IMR-90 (cell line): ENCODE measurements around the gene NPAS1. TPM values are rescaled to one million over a fixed set of nuclear protein-coding genes. Genes with fewer than 3 reads are reported as not detected.

Experiments used
- ATAC-seq: fragments of 200-7000 bp; cut with Tn5 transposase; 2 replicates; pipeline ENCODE4 v1.9.1; 2020; ENCODE audit warnings: low read depth, mild to moderate bottlenecking, moderate library complexity
- BruUV-seq: library from RNA; stranded (reverse); fragments of 400-500 nt; replicated peaks from 2 replicates; lab custom pipeline; 2021; lab: Mats Ljungman, UMichigan
- CTCF ChIA-PET: fragments of 300-600 bp; formaldehyde crosslinking; extraction: SDS; loops from one replicate; lab custom pipeline; 2021; ENCODE audit warnings: antibody characterized with exemption; lab: Yijun Ruan, JAX
- POLR2A ChIA-PET: fragments of 300-600 bp; sonication (Branson Sonifier 250); formaldehyde crosslinking; loops from one replicate; lab custom pipeline; 2022; ENCODE audit warnings: antibody characterized with exemption; ENCODE audit not compliant: unreplicated experiment; lab: Charles Lee
- DNase-seq: peaks from one replicate; pipeline ENCODE4 v3.0.0; 2013
- H2AFZ ChIP-seq: replicated peaks from 2 replicates; pipeline ENCODE3; 2013; ENCODE audit warnings: low read length, mild to moderate bottlenecking; ENCODE audit not compliant: poor library complexity
- H2AK5ac ChIP-seq: 2 replicates; pipeline ENCODE4 v1.6.1; 2013; ENCODE audit warnings: low read depth, low read length, inconsistent platforms
- H2AK9ac ChIP-seq: replicated peaks from 2 replicates; pipeline ENCODE3; 2013; ENCODE audit warnings: mild to moderate bottlenecking, low read depth, low read length, moderate library complexity; ENCODE audit not compliant: poor library complexity
- H2BK120ac ChIP-seq: 2 replicates; pipeline ENCODE4 v1.6.1; 2013; ENCODE audit warnings: low read depth, low read length, inconsistent platforms
- H2BK15ac ChIP-seq: 3 replicates; pipeline ENCODE4 v1.6.1; 2013; ENCODE audit warnings: low read depth, low read length, inconsistent platforms
- H2BK20ac ChIP-seq: 2 replicates; pipeline ENCODE4 v1.6.1; 2013; ENCODE audit warnings: low read depth, mild to moderate bottlenecking, inconsistent platforms, low read length, moderate library complexity
- H2BK5ac ChIP-seq: 2 replicates; pipeline ENCODE4 v1.6.1; 2013; ENCODE audit warnings: mild to moderate bottlenecking, low read depth, low read length, inconsistent platforms; ENCODE audit not compliant: poor library complexity, severe bottlenecking
- H3K14ac ChIP-seq: replicated peaks from 2 replicates; pipeline ENCODE4 v1.6.1; 2013; ENCODE audit warnings: low read depth, low read length, inconsistent platforms
- H3K18ac ChIP-seq: 2 replicates; pipeline ENCODE4 v1.6.1; 2013; ENCODE audit warnings: low read depth, low read length, control low read depth
- H3K23ac ChIP-seq: 2 replicates; pipeline ENCODE4 v1.6.1; 2013; ENCODE audit warnings: low read depth, low read length, inconsistent platforms
- H3K27ac ChIP-seq: 2 replicates; pipeline ENCODE4 v1.5.1; 2013; ENCODE audit warnings: mild to moderate bottlenecking, control low read depth, low read length; ENCODE audit not compliant: insufficient read depth
- H3K27me3 ChIP-seq: 2 replicates; pipeline ENCODE4 v1.6.1; 2013; ENCODE audit warnings: low read length; ENCODE audit not compliant: control insufficient read depth, insufficient read depth
- H3K36me3 ChIP-seq: 2 replicates; pipeline ENCODE4 v1.6.1; 2013; ENCODE audit warnings: low read length, mixed read lengths; ENCODE audit not compliant: control insufficient read depth, insufficient read depth
- H3K4ac ChIP-seq: 2 replicates; pipeline ENCODE4 v1.6.1; 2013; ENCODE audit warnings: low read depth, low read length, inconsistent platforms
- H3K4me1 ChIP-seq: 2 replicates; pipeline ENCODE4 v1.6.1; 2013; ENCODE audit warnings: low read length, mixed read lengths; ENCODE audit not compliant: control insufficient read depth, insufficient read depth
- H3K4me2 ChIP-seq: 2 replicates; pipeline ENCODE4 v1.6.1; 2013; ENCODE audit warnings: low read depth, mild to moderate bottlenecking, control low read depth, low read length, moderate library complexity
- H3K4me3 ChIP-seq: 2 replicates; pipeline ENCODE4 v1.5.1; 2013; ENCODE audit warnings: low read depth, mild to moderate bottlenecking, control low read depth, low read length, moderate library complexity; ENCODE audit not compliant: insufficient read depth
- H3K56ac ChIP-seq: 2 replicates; pipeline ENCODE4 v1.6.1; 2013; ENCODE audit warnings: low read length, inconsistent platforms; ENCODE audit not compliant: insufficient read depth; ENCODE audit errors: extremely low read depth
- H3K79me1 ChIP-seq, 2 experiments: 2 replicates each; pipeline ENCODE4 v1.6.1; 2013; ENCODE audit warnings: low read length in 2 of 2, inconsistent platforms in 1 of 2, low read depth in 1 of 2
- H3K9ac ChIP-seq: 2 replicates; pipeline ENCODE4 v1.6.1; 2013; ENCODE audit warnings: low read depth, low read length, control low read depth
- H3K9me1 ChIP-seq: 2 replicates; pipeline ENCODE4 v1.6.1; 2013; ENCODE audit warnings: low read length, inconsistent platforms; ENCODE audit not compliant: insufficient read depth
- H3K9me3 ChIP-seq: 2 replicates; pipeline ENCODE4 v1.6.1; 2013; ENCODE audit warnings: low read length; ENCODE audit not compliant: control insufficient read depth, insufficient read depth
- H4K20me1 ChIP-seq: 2 replicates; pipeline ENCODE4 v1.6.1; 2013; ENCODE audit warnings: low read length, inconsistent platforms; ENCODE audit not compliant: insufficient read depth
- H4K5ac ChIP-seq: 2 replicates; pipeline ENCODE4 v1.6.1; 2013; ENCODE audit warnings: mild to moderate bottlenecking, low read depth, low read length, control low read depth
- H4K8ac ChIP-seq, 2 experiments: 2 replicates each; pipeline ENCODE4 v1.6.1; 2013; ENCODE audit warnings: low read depth in 2 of 2, low read length in 2 of 2, control low read depth in 1 of 2, inconsistent platforms in 1 of 2
- H4K91ac ChIP-seq: 2 replicates; pipeline ENCODE4 v1.6.1; 2013; ENCODE audit warnings: low read depth, low read length, inconsistent platforms; ENCODE audit not compliant: insufficient read depth
- BHLHE40 ChIP-seq: fragments of 150-350 bp; IDR thresholded peaks from 2 replicates; pipeline ENCODE4 v1.6.1; 2016; ENCODE audit warnings: mild to moderate bottlenecking, low read depth, low read length
- CEBPB ChIP-seq: IDR thresholded peaks from 2 replicates; pipeline ENCODE4 v1.6.1; 2012; ENCODE audit warnings: low read depth, low read length, improper control_type of control experiment
- CHD1 ChIP-seq: IDR thresholded peaks from 2 replicates; pipeline ENCODE4 v1.6.1; 2012; ENCODE audit warnings: low read depth, low read length, improper control_type of control experiment
- FOS ChIP-seq: fragments of 150-350 bp; IDR thresholded peaks from 2 replicates; pipeline ENCODE4 v1.6.1; 2016; ENCODE audit warnings: low read depth, low read length
- MAFK ChIP-seq: IDR thresholded peaks from 2 replicates; pipeline ENCODE4 v1.6.1; 2012; ENCODE audit warnings: low read depth, low read length, improper control_type of control experiment
- MAZ ChIP-seq: IDR thresholded peaks from 2 replicates; pipeline ENCODE4 v1.6.1; 2012; ENCODE audit warnings: low read depth, mild to moderate bottlenecking, low read length, improper control_type of control experiment, moderate library complexity, borderline replicate concordance
- MXI1 ChIP-seq: IDR thresholded peaks from 2 replicates; pipeline ENCODE4 v1.6.1; 2012; ENCODE audit warnings: low read depth, mild to moderate bottlenecking, low read length, moderate library complexity, borderline replicate concordance
- NFE2L2 ChIP-seq: fragments of 150-350 bp; IDR thresholded peaks from 2 replicates; pipeline ENCODE4 v1.6.1; 2016; ENCODE audit warnings: low read depth, mild to moderate bottlenecking, low read length
- POLR2A ChIP-seq: IDR thresholded peaks from 2 replicates; pipeline ENCODE4 v1.6.1; 2012; ENCODE audit warnings: mild to moderate bottlenecking, low read depth, low read length
- RAD21 ChIP-seq: IDR thresholded peaks from 2 replicates; pipeline ENCODE4 v1.6.1; 2012; ENCODE audit warnings: low read length, improper control_type of control experiment
- RCOR1 ChIP-seq: IDR thresholded peaks from 2 replicates; pipeline ENCODE4 v1.6.1; 2012; ENCODE audit warnings: mild to moderate bottlenecking, low read length, improper control_type of control experiment; ENCODE audit not compliant: insufficient replicate concordance
- RFX5 ChIP-seq: IDR thresholded peaks from 2 replicates; pipeline ENCODE4 v1.8.0; 2012; ENCODE audit warnings: low read depth, mild to moderate bottlenecking, low read length, moderate library complexity
- SMC3 ChIP-seq: fragments of 150-350 bp; IDR thresholded peaks from 2 replicates; pipeline ENCODE4 v1.6.1; 2016; ENCODE audit warnings: low read depth, mild to moderate bottlenecking, antibody characterized with exemption, low read length, moderate library complexity
- WGBS, 2 experiments: methylation state at CpG; one replicate each; pipeline versions ENCODE4 v1.1.5 to v1.1.7; 2013; ENCODE audit warnings: missing lambda C conversion rate in 2 of 2; ENCODE audit not compliant: insufficient read length in 1 of 2; ENCODE audit errors: extremely low coverage in 2 of 2; 5-methylcytosine and 5-hydroxymethylcytosine counted together
- dilution Hi-C: fragments of 300-500 bp; cut with HindIII; formaldehyde crosslinking; loops from one replicate; pipeline ENCODE4 v1.14.3; 2018; ENCODE audit warnings: low sequenced_read_pairs; ENCODE audit not compliant: unreplicated experiment
- in situ Hi-C: fragments of 300-500 bp; cut with MboI; formaldehyde crosslinking; loops from 3 replicates; pipeline ENCODE4 v1.14.3; 2019; ENCODE audit warnings: low sequenced_read_pairs, inconsistent platforms, mixed read lengths
- intact Hi-C: fragments of 100-400 bp; cut with micrococcal nuclease; formaldehyde crosslinking; loops from 2 replicates; pipeline ENCODE4 v1.10.0; 2022
- polyA plus RNA-seq, 3 experiments: library from polyadenylated mRNA; depleted of rRNA; stranded (reverse); fragments of >200 nt; gene quantifications; 2 replicates each; pipeline ENCODE4 v1.2.3, GENCODE V29; 2012; ENCODE audit warnings: low replicate concordance in 1 of 3
- total RNA-seq: library from RNA; depleted of rRNA; stranded (reverse); fragments of >200 nt; gene quantifications from 2 replicates; pipeline ENCODE4 v1.2.3, GENCODE V29; 2012
- TF ChIP-seq, protein P1 (sequence below): fragments of 150-350 bp; IDR thresholded peaks from 2 replicates; pipeline ENCODE4 v1.6.1; 2016; ENCODE audit warnings: low read depth, mild to moderate bottlenecking, low read length, moderate library complexity, borderline replicate concordance
- TF ChIP-seq, protein P2 (sequence below): fragments of 150-350 bp; IDR thresholded peaks from 2 replicates; pipeline ENCODE4 v1.6.1; 2017; ENCODE audit warnings: mild to moderate bottlenecking, antibody characterized with exemption, low read length, low read depth
- TF ChIP-seq, protein P3 (sequence below): conservative IDR thresholded peaks from 2 replicates; pipeline ENCODE4 v1.5.1; 2012; ENCODE audit warnings: mild to moderate bottlenecking, low read depth, low read length, improper control_type of control experiment

The NPAS1 gene
- total and polyA plus RNA-seq, 2 of the 4 experiments (the other 2 are of a cell fraction), result 0.36 to 5.7 TPM

DNA sequence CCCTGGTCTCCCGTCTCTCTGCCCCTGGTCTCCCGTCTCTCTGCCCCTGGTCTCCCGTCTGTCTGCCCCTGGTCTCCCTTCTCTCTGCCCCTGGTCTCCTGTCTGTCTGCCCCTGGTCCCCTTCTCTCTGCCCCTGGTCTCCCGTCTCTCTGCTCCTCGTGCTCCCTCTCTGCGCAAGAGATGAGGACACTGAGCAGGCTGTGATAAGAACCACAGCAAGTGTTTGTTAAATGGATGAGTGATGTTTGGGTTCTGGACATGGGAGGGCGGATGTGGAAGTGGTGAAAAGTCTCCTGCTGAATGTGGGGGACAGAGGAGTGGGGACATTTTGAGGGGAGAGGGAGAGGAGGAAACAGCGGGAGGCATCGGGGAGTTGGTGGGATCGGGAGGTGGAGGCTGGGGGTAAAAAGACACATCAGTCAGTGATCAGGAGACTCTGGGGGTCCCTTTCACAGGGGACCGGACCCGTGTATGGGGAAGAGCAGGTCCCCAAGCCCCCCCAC lies 8.0 kb downstream of the NPAS1 start:
- no peaks in the 10 kb centered on the region for H3K36me3 ChIP-seq
- no peak overlapping the region for H3K18ac ChIP-seq
- H3K9me1 ChIP-seq, result no peaks in the 10 kb centered on the region
- DNase-seq (no peak), ATAC-seq (no peak)
- H3K23ac ChIP-seq, result no peak overlapping the region
- no peak overlapping the region for H2BK15ac ChIP-seq
- POLR2A ChIA-PET, result no interaction called here
- H2AFZ ChIP-seq, result no peak overlapping the region
- intact Hi-C loops (no loop called here), dilution Hi-C loops (no loop called here), in situ Hi-C loops (no loop called here)
- no peak overlapping the region for H2AK5ac ChIP-seq
- no peaks in the 10 kb centered on the region for H3K79me1 ChIP-seq
- 0% methylated on average over 3 of the region's 12 CpGs; no CpG with 5 or more reads in 1 of the 2 experiments for WGBS, 2 experiments
- TF ChIP-seq RAD21, result no peak
- TF ChIP-seq RCOR1, result no peak
- TF ChIP-seq, protein P1, sequence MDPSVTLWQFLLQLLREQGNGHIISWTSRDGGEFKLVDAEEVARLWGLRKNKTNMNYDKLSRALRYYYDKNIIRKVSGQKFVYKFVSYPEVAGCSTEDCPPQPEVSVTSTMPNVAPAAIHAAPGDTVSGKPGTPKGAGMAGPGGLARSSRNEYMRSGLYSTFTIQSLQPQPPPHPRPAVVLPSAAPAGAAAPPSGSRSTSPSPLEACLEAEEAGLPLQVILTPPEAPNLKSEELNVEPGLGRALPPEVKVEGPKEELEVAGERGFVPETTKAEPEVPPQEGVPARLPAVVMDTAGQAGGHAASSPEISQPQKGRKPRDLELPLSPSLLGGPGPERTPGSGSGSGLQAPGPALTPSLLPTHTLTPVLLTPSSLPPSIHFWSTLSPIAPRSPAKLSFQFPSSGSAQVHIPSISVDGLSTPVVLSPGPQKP, result no peak
- TF ChIP-seq SMC3, result no peak
- TF ChIP-seq NFE2L2, result no peak
- TF ChIP-seq, protein P2, sequence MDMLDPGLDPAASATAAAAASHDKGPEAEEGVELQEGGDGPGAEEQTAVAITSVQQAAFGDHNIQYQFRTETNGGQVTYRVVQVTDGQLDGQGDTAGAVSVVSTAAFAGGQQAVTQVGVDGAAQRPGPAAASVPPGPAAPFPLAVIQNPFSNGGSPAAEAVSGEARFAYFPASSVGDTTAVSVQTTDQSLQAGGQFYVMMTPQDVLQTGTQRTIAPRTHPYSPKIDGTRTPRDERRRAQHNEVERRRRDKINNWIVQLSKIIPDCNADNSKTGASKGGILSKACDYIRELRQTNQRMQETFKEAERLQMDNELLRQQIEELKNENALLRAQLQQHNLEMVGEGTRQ, result no peak
- TF ChIP-seq RFX5, result no peak
- no peak for TF ChIP-seq FOS
- TF ChIP-seq BHLHE40, result no peak
- no peak for TF ChIP-seq MXI1
- TF ChIP-seq POLR2A, result no peak
- no peak for TF ChIP-seq MAZ
- TF ChIP-seq, protein P3, sequence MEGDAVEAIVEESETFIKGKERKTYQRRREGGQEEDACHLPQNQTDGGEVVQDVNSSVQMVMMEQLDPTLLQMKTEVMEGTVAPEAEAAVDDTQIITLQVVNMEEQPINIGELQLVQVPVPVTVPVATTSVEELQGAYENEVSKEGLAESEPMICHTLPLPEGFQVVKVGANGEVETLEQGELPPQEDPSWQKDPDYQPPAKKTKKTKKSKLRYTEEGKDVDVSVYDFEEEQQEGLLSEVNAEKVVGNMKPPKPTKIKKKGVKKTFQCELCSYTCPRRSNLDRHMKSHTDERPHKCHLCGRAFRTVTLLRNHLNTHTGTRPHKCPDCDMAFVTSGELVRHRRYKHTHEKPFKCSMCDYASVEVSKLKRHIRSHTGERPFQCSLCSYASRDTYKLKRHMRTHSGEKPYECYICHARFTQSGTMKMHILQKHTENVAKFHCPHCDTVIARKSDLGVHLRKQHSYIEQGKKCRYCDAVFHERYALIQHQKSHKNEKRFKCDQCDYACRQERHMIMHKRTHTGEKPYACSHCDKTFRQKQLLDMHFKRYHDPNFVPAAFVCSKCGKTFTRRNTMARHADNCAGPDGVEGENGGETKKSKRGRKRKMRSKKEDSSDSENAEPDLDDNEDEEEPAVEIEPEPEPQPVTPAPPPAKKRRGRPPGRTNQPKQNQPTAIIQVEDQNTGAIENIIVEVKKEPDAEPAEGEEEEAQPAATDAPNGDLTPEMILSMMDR, result no peak
- no peak for TF ChIP-seq CEBPB
- TF ChIP-seq CHD1, result no peak
- no peak for TF ChIP-seq MAFK
- CTCF ChIA-PET, result no interaction called here
- no peaks in the 10 kb centered on the region for H3K9me3 ChIP-seq
- H3K56ac ChIP-seq, result no peak overlapping the region
- H2BK20ac ChIP-seq, result no peak overlapping the region
- BruUV-seq, result no TSS peak
- no peak overlapping the region for H3K4me3 ChIP-seq
- no peak overlapping the region for H3K9ac ChIP-seq
- H2BK120ac ChIP-seq, result no peak overlapping the region
- no peak overlapping the region for H4K5ac ChIP-seq
- no peak overlapping the region for H3K27ac ChIP-seq
- H4K91ac ChIP-seq, result no peak overlapping the region
- H2BK5ac ChIP-seq, result no peak overlapping the region
- H3K27me3 ChIP-seq, result peaks cover 34% of the 10 kb centered on the region
- H4K20me1 ChIP-seq, result no peaks in the 10 kb centered on the region; the same call in 1 of the 2 replicates
- no peak overlapping the region for H4K8ac ChIP-seq
- H3K4me1 ChIP-seq, result peaks cover 1% of the 10 kb centered on the region; the same call in 1 of the 2 replicates
- H3K4me2 ChIP-seq, result no peak overlapping the region
- H3K4ac ChIP-seq, result no peak overlapping the region; the same call in 1 of the 2 replicates
- no peak overlapping the region for H2AK9ac ChIP-seq
- H3K14ac ChIP-seq, result no peak overlapping the region
